GM12891 (cell line): ENCODE measurements around the gene PHACTR3.

Source experiments
- PAX5 ChIP-seq: IDR thresholded peaks from 2 replicates; pipeline ENCODE4 v1.6.1; 2011; ENCODE audit warnings: low read length, moderate library complexity, mild to moderate bottlenecking; ENCODE audit not compliant: insufficient read depth, severe bottlenecking
- POLR2AphosphoS5 ChIP-seq: IDR thresholded peaks from 2 replicates; pipeline ENCODE4 v1.6.1; 2011; ENCODE audit warnings: low read depth, low read length, control low read depth
- SPI1 ChIP-seq: IDR thresholded peaks from 2 replicates; pipeline ENCODE4 v1.6.1; 2011; ENCODE audit warnings: low read depth, low read length, control low read depth
- TAF1 ChIP-seq: IDR thresholded peaks from 2 replicates; pipeline ENCODE4 v1.6.1; 2011; ENCODE audit warnings: low read depth, low read length, control low read depth

- TF ChIP-seq POLR2AphosphoS5 (no peak), TAF1 (no peak), PAX5 (no peak), SPI1 (no peak)
These were observed 186.0 kb downstream of the PHACTR3 start for GRCh38 chr20:59790346-59790745.
